GM18499 (cell line): ENCODE results near the gene ZNF214.
A peak's percentile ranks its signal among the peaks of the same experiment; 100 is the strongest.

Experiments used
- ATAC-seq: cut with Tn5 transposase; IDR thresholded peaks from one replicate; pipeline ENCODE4 v1.9.1; 2021; ENCODE audit warnings: moderate number of reproducible peaks; ENCODE audit not compliant: insufficient read depth, unreplicated experiment

Gene ZNF214

DNA sequence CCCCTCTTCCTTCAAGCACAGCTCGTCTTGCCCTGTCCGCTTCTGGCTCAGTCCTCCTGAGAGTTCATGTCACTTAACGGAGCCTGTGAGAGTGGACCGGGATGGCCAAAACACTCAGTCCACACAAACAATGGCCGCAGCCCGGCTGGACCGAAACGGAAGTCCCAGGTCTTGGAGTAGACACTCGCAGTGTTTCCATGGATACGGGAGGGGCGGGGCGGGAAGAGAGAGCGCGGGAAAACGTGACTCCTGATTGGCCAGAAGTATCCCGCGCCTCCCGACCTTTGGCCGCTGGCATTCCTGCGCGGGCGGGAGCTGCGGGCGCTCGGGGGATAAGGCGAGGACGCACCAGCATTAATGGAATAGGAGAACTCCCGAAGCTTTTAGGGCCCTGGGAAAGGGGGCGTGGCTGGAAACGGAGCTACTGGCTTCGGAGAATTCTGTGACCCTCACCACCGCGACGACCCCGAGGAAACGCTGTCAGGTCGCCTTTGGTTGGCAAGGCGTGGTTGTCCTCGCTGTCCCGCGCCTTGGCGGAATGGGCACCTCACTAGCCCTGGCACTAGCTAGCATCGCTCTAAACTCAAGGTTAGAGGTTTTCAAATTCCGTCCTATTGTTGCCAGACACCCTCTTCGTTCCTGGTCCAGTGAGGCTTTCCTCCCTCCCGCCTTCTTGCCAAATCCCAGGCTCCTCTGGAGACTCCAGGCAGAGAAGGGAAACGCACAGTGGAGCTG, at the start of gene ZNF214, which contains the start of gene NLRP14:
Gene ZNF214 (minus strand): TSS at position 164 of the 735 bp plus-strand sequence. CDS start 17,511 bp downstream, outside the sequence.
Gene NLRP14 (plus strand): TSS at position 297 of the 735 bp plus-strand sequence. CDS start 18,108 bp downstream, outside the sequence.
- no peak for ATAC-seq

DNA sequence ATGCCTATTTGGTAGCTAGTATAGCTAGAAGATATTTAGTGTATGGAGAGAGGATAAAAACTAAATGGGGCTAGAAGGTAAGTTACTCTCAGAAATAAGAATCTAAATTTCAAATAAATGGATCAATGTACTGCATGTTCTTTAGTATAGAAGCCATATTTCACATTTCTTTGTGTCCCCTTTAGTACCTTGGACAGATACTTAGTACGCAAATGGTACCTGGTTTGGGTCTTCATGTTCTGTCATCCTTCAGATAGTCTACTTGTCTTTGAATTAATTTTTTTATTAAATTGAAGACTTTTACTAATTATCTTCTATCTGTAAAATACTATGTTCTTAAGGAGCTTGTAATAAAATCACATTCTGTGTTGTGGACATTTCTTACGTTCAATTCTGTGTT, 42.4 kb upstream of the ZNF214 start:
- ATAC-seq = no peak

DNA sequence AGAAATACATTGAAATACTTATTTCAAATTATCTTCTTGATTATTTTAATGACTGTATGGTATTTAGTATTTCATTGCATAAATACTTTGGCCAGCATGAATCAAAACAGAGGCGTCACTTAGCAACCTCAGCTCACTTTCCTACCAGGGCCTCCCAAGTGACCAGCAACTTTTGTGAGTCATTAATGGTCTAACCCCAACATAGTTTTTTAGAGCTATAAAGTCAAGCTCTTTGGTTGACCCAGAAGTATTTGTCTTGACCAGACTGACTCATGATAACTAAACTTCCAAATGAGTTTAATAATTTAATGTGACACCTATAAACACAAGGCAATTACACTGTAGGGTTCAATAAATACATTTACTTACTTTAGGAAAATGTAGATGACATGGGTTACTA, 40.7 kb upstream of the ZNF214 start:
- ATAC-seq = no peak

DNA sequence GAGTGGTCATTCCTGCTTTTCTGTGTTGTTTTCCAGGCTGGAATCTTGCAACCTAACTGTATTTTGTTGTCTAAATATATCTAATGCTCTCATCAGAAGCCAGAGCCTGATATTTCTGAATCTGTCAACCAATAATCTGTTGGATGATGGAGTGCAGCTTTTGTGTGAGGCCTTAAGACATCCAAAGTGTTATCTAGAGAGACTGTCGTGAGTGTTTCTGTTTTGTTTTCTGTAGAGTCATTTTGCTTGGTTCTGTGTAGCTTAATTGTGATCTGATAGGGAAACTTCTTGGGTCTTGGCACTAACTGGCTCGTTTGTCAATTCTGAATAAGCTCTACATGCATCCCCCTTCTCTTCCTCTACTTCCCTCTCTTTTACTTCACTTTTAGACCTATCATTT, 37.5 kb upstream of the ZNF214 start:
- no peak for ATAC-seq

DNA sequence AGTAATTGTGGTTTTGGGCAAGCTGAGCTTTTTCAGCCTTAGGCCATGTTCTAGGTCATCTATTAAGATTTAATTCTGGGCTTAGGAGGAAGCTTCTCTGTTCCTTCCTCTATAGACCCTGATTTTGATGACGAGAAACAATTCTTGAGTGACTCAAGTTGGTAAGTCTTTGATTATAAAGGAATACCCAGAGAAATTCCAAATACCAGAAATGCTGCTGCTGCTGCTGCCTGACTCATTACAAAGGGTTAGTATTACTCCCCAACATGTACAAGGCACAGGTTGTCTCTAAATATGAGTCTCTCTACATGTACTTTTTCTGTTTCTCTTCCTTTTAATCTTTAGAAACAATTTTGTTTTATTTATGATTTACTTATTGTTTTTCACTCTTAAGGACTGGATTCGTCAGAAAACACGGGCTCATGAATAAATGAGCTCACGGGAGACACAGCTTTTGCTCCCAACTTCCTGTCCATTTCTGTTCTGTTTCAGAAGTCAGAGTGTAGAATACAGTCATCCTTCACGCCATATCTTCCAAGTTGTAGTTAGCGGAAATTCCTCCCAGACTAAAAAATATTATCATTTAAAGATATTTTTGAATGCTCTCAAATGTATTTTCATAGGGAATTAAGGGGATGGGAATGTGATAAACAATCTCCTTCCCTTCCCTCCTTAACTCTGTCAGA, 36.8 kb upstream of the ZNF214 start:
- no peak for ATAC-seq

DNA sequence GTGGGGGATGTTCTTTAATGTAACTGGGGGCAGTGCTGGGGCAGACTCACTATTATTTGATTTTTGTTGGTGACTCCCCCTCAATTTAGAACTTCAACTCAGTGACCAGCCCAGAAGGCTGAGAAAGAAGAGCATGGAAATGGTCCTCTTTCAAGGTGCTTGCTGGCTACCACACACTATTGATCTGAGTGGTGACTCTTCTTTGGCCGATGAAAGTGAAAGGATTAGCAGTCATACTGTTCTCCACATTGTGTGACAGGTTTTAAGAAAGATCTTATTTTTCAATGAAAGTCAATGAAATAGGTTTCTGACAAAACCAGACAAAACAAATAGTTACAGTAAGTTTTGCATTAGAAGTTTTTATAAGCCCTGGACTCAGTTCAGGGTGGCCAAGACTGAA, 30.0 kb upstream of the ZNF214 start:
- no peak for ATAC-seq

DNA sequence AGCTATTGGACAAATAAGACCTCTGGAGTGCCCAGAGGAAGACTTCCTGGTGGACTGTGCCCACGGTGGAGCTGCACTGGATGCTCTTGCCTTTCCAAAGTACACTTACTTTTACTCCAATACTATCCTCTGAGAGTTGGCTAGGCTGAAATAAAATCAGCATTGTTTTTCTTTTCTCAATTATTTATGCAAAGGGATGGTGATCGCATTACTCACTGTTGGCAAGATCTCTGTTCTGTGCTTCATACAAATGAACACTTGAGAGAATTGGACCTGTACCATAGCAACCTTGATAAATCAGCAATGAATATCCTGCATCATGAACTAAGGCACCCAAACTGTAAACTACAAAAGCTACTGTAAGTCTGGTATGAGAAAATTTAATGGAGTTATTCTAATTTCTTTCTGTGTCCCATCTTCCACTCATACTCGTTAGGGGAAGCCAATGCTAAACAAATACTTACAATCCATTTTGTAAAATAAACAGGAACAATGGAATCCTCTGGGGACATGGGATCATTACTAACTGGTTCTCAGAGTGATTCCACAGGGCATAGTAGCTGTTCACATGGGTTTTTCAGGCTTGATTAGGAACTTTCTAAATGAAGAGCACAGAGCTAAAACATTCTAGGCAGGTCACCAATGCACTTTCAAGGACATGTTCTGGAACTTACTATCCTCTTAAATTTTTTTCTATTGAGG, 26.5 kb upstream of the ZNF214 start:
- ATAC-seq = no peak

DNA sequence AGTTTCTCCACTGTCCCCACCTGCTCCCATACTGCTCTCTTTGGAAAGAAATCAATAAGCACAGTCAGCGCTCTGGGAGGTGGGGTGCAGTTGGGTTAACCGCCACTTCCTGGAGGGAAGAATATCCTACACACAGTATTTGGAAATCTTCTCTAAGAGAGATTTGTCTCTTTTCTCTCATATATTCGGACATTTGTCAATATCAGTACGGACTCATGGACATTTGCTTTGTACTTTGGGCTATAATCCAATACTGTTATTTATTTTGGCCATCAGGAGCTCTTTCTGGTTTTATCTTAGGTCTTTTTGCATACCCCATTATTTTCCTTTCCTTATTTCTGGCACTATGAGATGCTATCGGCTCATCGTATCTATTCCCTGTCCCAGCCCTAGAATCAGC, 13.9 kb upstream of the ZNF214 start:
- no peak for ATAC-seq

DNA sequence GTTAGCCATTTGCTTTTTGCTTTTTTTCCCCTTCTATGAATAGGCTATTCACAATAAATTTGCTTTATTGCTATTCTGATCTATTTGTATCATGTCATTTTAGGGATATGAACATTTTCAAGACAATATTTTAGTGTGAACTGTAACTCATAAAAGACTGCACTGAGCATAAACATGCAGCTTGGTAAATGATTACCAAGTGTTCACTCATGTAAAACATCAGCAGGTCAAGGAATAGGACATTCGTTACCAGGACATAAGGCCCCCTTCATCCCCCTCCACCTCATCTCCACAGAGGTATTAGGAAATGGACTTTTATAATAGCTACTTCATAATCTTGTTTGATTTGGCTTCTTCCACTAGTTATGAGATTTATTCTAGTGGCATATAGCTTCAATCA, 12.5 kb upstream of the ZNF214 start:
- ATAC-seq = no peak

DNA sequence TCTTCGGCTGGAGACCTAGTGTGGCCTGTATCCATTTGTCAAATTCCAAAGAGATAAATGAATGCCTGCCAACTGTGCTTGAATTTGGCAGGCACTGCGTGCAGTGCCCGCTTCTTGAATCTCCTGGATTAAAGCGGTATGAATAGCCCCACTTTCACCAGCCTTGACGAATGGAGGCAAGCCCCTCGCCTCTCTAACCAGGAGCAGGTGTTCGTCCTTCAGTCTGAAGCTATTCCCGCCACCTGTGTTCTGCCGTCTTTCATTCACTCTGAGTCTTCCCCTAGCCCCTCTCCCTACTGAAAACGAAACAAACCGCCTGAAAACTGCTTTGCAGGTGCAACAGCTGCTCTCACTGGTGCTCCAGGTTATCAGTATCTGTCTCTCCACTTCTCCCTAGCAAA, 11.3 kb upstream of the ZNF214 start:
- ATAC-seq = no peak

DNA sequence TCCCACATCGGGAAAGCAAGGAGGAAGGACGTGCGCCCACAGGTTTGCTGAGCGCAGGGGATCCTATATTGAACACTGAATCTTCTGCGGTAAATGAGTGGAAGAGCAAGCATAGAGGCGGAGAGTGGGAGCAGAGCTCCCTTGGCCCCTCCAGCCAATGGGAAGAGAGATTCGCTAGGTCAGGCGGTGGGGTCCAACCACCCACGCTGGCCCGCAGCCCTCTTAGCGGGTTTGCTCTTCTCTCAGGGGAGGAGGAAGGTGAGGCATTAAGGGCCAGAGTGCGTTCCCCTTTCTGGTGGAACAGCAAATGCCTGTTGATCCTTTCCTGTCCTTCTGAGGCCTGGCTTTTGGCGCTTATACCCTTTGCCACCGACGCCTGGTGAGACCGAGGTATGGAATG, 10.7 kb upstream of the ZNF214 start:
- ATAC-seq = no peak

DNA sequence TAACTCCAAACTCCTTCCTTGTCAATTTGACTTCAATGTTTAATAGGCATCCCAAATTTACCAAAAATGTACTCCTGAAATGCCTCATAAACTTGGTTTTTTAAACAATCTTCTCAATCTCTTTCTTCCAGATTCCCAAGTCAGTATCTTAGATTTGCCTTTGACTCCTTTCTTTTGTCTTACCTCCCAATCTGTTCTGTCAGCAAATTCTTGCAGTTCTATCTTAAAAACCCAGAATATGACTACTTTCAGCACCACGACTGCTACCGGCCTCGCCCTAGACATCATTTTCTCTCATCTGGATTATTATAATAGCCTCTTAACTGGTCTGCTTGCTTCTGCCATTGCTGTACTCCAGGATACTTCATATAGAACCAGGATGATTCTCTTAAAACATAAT, 8.0 kb upstream of the ZNF214 start:
- no peak for ATAC-seq

DNA sequence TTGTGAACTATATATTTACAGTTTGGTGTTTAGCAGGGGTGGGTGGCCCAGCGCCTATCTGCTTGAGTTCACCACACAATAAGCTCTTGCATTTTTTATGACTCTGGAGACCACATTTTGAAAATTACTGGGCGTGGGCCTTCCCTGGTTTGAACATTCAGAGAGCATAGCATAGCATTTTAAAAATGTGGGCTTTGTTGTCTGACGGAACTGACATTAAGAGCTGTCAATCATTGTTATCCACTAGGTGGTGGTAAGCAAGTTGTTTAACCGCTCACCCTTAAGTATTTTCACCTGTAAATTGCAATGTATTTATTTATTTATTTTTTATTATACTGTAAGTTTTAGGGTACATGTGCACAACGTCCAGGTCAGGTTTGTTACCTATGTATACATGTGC, 1.2 kb upstream of the ZNF214 start:
- no peak for ATAC-seq

DNA sequence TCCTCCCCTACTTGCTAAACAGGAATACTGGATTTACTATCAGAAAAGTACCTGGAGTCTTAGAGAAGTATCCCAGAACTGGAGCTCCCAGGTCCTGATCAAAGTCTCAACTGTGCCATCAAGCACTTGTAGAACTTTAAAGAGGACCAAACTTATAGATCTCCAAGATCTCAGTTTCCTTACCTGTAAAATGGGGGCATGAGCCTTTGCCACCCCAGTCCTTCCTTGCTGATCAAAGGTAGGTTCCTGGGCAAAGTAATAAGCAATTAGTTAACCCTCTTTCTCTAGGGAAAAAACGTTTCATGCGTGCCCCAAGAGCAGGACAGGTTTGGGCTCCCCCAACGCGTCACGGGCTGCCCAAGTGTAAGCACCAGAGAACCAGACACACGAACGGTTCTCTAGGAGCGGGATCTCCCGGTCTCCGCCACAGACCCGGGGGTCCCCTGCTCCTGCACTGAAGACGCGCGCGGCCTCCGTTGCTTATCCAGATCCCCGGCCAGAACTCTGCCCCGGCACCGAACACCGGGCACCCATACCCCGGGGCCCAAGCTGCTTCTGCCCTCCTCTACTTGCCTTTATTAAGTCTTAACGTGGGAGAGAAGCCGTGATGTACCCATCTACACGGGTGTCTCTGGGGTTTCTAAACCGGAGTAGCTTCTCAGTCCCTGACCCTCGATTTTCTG, 505 bp downstream of the ZNF214 start:
- no peak for ATAC-seq

DNA sequence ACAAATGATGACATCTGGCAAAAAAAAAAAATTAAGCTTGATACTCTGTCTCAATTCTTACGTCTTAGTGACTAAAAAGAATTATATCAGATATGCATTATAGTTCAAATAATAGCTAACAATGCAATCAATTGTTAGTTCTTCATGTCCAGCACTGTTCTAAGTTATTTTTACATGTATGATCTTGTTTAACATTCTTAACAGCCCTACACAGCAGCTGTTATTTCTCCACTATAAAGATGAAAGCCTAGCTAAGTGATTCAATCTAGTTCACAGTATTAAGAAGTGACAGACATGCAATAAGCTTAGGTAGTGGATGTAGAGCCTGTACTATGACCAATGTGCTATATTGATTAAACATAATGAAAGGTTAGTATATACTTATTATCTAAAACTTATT, 4.1 kb downstream of the ZNF214 start:
- ATAC-seq = no peak

DNA sequence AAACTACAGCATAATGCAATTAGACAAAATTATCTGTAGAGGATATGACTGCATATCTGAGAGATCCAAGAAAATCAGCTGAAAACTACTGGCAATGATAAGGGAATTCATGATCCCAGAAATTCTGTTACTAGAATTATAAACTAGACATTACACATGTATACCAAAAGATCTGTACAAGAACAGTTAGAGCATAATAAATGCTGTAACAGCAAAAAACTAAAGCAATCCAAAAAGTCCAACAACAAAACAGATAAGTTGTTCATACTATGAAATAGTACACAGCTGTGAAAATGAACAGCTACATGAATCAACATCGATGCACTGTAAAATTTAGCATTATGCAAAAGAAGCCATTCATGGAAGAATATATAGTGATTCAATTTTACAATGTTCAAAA, 6.0 kb downstream of the ZNF214 start:
- ATAC-seq = no peak

DNA sequence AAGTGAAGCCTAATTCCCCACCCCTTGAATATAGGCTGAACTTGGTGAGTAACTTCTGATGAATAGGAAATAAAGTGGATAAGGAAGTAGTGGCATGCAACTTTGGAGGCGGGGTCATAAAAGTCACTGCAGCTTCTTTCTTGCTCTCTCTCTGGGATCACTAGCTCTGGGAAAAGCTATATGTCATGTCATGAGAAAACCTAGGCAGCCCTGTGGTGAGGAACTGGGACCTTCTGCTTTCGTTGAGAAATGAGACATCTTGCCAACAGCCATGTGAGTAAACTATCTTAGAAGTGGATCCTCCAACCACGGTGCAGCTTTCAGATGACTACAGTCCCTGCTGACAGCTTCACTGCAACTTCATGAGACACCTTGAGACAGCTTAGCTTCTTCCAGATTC, 15.7 kb downstream of the ZNF214 start:
- peak; percentile 60 for ATAC-seq

DNA sequence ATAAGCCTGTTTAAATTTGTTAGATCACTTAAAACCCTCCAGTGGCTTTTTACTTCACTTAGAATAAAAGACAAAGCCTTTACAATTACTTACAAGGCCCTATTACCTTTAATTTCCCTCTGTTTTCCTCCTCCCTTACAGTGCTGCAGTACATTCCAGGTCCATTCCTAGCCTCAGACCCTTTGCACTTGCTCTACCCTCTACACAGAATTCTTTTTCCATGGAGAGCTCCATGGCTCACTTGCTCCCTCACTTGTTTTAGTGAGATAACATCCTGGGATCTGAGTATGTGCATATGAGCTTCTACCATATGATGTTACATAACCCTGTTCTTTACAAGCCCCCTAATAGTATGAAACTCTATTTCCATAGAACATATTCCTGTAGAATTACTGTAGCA, 24.4 kb downstream of the ZNF214 start:
- no peak for ATAC-seq

DNA sequence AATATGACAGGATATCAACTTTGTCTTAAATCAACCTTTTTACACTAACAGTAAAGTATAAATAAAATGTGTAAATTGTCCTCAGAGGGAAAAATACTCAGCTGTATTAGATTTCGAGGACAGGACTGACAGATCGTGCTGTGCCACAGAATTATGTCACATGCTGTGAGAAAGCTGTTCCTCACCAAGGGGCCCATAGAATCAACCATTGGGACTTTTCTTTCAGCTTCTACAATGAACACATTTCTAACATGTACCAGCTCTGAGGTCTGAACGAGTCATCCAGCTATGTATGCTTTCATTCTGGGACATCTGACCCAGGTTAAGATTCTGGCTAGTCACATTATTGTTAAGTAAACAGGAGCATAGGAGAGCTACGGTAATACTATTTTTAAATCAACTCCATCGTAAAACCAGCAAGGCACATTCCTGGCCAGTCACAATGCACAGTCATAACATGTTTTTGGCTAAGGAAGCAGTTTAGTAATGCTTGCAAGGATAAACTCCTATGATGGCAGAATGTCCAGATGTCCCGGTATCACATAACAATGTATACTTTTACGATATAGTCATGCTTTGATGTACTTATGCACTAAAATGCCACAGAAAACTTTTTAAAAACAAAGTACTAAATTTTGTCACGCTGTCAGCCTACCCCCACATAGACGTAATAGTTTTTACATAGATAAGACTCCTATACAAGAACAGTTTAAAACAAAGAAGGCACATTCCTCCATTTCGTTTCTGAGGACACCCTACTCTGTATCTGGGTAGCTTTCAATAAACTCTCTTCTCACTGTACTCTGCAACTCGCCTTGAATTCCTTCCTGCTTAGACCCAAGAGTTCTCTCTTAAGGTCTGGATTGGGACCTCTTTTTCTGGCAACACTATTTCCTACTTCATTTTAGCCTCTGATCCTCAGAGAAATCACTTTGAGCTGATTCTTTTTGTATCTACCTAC, 27.4 kb downstream of the ZNF214 start:
- ATAC-seq = no peak

DNA sequence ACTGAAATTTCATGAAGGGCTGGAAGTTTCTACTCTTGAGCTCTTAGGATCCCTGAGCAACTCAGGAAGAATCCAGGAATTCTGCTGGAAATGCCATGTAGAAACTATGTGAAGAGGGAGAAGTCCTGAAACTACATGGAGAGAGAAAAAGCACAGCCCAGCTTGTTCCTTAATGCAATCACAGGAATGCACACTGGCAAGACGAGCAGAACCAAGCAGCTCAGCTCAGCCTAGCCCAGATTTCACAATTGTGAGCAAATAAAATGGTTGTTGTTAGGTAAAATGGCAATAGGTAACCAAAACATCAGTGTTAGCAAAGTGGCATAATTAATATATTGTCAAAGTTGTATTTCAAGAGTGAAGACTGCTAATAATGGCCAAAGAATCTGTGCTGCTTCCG, 28.1 kb downstream of the ZNF214 start:
- ATAC-seq = no peak
